Tibial nerve (tissue), 4 donors: ENCODE data around the gene MINDY4. TPM values are rescaled to one million over a fixed set of nuclear protein-coding genes. Genes with fewer than 3 reads are reported as not detected.

Experiments
- DNase-seq, 2 donors: peaks; one replicate each; pipeline ENCODE4 v3.0.0-alpha.2; 2019; ENCODE audit warnings: low spot score in 2 of 2
- H3K27ac ChIP-seq, 4 donors: fragments of 200-600 bp; sonication (generic) in 3 of 4; one replicate each; pipeline ENCODE4 v1.5.1; 2017 to 2019; ENCODE audit warnings: mild to moderate bottlenecking in 1 of 4
- H3K27me3 ChIP-seq, 2 donors: fragments of 200-600 bp; sonication (generic) in 1 of 2; one replicate each; pipeline versions ENCODE4 v1.5.1 to v1.6.0; 2017 to 2019
- H3K36me3 ChIP-seq, 3 donors: fragments of 200-600 bp; sonication (generic); one replicate each; pipeline ENCODE4 v1.5.1; 2018 to 2019
- H3K4me1 ChIP-seq, 4 donors: fragments of 200-600 bp; sonication (generic) in 3 of 4; one replicate each; pipeline ENCODE4 v1.5.1; 2017 to 2019
- H3K4me3 ChIP-seq, 4 donors: fragments of 200-600 bp; sonication (generic) in 3 of 4; one replicate each; pipeline ENCODE4 v1.5.1; 2017 to 2019; ENCODE audit warnings: mild to moderate bottlenecking in 1 of 4, moderate library complexity in 1 of 4
- H3K9me3 ChIP-seq, 4 donors: fragments of 200-600 bp; sonication (generic) in 3 of 4; one replicate each; pipeline ENCODE4 v1.5.1; 2017 to 2019
- EP300 ChIP-seq, 2 donors: sonication (generic); formaldehyde crosslinking; IDR thresholded peaks; one replicate each; pipeline ENCODE4 v1.6.1; 2017; ENCODE audit warnings: antibody characterized with exemption in 2 of 2, mild to moderate bottlenecking in 1 of 2
- POLR2A ChIP-seq, 2 donors: fragments of 450-650 bp; IDR thresholded peaks; one replicate each; pipeline ENCODE4 v1.6.1; 2017; ENCODE audit warnings: antibody characterized with exemption in 2 of 2, mild to moderate bottlenecking in 2 of 2, moderate library complexity in 2 of 2
- WGBS, 2 donors: methylation state at CpG; one replicate each; pipeline ENCODE4 v1.1.5; 2018; 5-methylcytosine and 5-hydroxymethylcytosine counted together
- total RNA-seq, 4 donors: library from RNA; depleted of rRNA; stranded (reverse); fragments of >200 nt; gene quantifications; one replicate each; pipeline ENCODE4 v1.1.0, GENCODE V29; 2016
- TF ChIP-seq, protein P1 (sequence below), 5 experiments: fragments of 200-600 bp in 3 of 5; fragments of 450-650 bp in 2 of 5; sonication (generic) in 3 of 5; IDR thresholded peaks; one replicate each; pipeline ENCODE4 v1.5.1; 2016 to 2019; ENCODE audit warnings: antibody characterized with exemption in 5 of 5, mild to moderate bottlenecking in 3 of 5, moderate library complexity in 2 of 5

MINDY4 gene
- total RNA-seq, 4 donors from 2014 or later: 17.1 to 21.6 (median 19.9) TPM

DNA sequence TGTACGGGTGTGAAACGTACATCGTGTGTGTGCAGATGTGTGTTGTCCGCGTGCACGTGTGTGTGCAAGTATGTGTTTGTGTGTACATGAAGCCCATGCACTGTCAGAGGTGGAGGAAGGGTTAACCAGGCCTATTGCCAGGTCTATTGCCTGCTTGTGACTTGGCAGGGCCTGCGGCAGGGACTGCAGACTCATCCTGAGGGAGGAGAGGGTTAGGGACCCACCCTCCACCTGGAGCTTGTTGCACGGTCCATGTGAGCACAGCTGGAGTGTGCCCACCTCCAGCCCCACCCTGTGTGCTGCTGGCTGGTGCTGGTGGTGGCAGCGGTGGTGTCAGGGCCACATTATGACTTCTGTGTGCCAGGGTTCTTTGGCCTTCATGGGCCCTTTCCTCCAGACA lies 133.3 kb downstream of the MINDY4 start:
- Histone ChIP-seq H3K27ac (peak overlapping the region in 1 of 4 donors; percentile 79), H3K9me3 (no peaks in the 10 kb centered on the region), H3K36me3 (no peaks in the 10 kb centered on the region), H3K4me3 (no peak overlapping the region), H3K4me1 (peaks cover 0 to 62% (median 27%) of the 10 kb centered on the region in 4 donors), H3K27me3 (no peaks in the 10 kb centered on the region)
- no peak for DNase-seq
- WGBS, 2 donors: 80 to 86% methylated on average over 9 of the region's 9 CpGs
- TF ChIP-seq POLR2A (IDR thresholded peaks at IDR 0.05) (no peak), EP300 (IDR thresholded peaks at IDR 0.05) (no peak)
- TF ChIP-seq, protein P1, sequence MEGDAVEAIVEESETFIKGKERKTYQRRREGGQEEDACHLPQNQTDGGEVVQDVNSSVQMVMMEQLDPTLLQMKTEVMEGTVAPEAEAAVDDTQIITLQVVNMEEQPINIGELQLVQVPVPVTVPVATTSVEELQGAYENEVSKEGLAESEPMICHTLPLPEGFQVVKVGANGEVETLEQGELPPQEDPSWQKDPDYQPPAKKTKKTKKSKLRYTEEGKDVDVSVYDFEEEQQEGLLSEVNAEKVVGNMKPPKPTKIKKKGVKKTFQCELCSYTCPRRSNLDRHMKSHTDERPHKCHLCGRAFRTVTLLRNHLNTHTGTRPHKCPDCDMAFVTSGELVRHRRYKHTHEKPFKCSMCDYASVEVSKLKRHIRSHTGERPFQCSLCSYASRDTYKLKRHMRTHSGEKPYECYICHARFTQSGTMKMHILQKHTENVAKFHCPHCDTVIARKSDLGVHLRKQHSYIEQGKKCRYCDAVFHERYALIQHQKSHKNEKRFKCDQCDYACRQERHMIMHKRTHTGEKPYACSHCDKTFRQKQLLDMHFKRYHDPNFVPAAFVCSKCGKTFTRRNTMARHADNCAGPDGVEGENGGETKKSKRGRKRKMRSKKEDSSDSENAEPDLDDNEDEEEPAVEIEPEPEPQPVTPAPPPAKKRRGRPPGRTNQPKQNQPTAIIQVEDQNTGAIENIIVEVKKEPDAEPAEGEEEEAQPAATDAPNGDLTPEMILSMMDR (IDR thresholded peaks at IDR 0.05): no peak

DNA sequence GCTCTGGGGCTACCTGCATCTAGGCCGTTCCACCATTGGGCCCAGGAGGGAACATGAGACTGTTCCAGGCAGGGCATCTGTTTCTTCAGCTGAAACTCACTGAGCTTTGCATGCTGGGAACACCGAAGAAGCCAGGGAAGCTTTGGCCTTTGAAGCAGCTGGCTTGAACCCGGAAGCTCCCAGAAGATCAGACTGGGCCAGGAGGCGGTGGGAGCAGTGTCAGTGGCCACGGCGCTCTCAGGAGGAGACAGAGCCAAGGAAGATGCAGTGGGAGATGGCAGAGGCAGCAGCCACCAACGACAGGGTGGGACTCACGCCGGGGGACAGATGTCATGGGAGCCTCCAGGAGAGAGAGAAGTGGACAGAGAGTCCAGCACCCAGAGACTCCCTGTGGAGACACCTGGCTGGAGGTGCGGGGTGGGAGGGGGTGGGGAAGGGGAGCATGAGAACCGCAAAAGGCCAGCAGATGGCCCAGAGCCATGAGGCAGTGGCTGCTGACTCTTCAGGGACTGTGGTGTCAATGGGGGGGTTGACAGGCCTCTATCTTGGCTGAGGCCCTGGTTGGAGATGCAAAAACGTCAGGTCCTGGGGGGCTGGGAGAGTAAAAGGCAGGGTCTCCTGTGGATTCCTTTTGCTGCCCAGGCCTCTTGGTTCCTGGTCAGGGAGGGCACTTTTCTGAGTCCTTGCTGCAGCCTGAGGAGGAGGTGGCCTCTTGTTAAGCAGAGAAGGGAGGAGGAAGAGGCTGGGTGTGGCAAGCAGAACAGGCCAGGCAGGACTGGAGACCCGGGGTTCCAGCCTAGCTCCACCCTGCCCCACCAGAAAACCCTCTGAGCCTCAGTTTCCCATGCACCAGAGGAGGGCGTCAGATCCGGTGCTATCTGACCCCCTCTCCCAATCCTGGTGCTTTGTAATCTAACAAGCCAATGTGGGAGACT lies 134.1 kb downstream of the MINDY4 start:
- WGBS, 2 donors: 69 to 70% methylated on average over 15 of the region's 15 CpGs
- no peak for DNase-seq
- Histone ChIP-seq H3K4me1 (peaks cover 0 to 62% (median 27%) of the 10 kb centered on the region in 4 donors), H3K9me3 (no peaks in the 10 kb centered on the region), H3K4me3 (no peak overlapping the region), H3K27me3 (no peaks in the 10 kb centered on the region), H3K27ac (peak overlapping the region in 3 of 4 donors; percentile 31 to 79 (median 77)), H3K36me3 (no peaks in the 10 kb centered on the region)
- TF ChIP-seq, protein P1 (IDR thresholded peaks at IDR 0.05): no peak
- TF ChIP-seq POLR2A (IDR thresholded peaks at IDR 0.05): no peak
- no peak for TF ChIP-seq EP300 (IDR thresholded peaks at IDR 0.05)

DNA sequence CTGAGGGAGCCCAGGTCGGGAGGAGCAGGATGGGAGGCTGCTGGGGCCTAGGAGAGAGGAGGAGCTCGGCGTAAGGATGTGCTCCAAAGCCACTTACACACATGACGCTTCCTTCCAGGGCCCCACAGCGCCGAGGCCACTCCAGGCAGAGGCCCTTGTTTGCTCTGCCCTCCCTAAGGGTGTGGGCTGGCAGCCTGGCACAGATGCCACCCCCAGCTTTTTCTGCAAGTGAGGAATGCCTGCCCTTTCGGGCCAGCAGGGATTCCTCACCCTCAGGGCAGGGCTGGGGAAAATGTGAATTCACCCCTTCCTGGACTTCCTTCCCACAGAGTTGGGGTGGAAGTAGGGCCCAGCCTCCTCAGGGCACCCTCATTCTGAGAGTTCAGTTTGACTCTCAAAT lies 134.8 kb downstream of the MINDY4 start:
- DNase-seq: no peak
- H3K4me1 ChIP-seq: peaks cover 0 to 67% (median 30%) of the 10 kb centered on the region in 4 donors

DNA sequence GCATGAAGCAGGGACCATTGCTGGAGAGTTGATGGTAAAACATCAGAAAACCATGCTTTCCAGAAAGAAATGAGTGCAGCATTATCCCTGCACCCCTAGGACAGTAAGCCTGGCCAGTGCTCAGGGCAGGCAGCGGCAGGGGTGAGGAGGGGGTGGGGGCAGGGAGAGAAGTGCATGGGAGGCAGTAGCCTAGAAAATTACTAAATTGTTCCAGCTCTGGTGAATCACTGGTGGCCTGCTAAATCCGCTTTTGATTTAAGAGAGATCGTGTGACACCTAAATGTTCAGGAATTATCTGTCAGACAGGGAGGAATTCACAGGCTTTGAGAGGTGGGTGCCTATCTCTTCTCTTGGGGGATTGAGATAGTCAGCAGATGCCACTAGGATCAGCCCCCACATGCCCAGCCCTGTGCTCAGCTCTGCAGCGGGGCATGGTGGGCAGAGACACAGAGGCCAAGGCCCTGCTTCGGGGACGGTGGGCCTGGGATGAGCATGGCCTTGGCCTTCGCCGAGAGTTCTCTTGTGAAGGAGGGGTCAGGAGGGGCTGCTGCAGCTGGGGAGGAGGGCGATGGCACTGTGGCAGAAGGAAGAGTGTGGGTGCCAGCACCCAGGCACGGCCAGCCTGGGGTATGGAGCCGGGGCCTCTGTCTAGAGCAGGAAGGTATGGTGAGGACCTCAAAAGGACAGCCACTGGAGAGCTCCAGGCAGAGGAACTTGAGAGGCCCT lies 135.5 kb downstream of the MINDY4 start:
- TF ChIP-seq EP300 (IDR thresholded peaks at IDR 0.05) (no peak), POLR2A (IDR thresholded peaks at IDR 0.05) (no peak)
- TF ChIP-seq, protein P1 (IDR thresholded peaks at IDR 0.05): no peak
- H3K36me3 ChIP-seq: no peaks in the 10 kb centered on the region
- no peaks in the 10 kb centered on the region for H3K9me3 ChIP-seq
- H3K4me1 ChIP-seq: peaks cover 0 to 73% (median 31%) of the 10 kb centered on the region in 4 donors
- H3K4me3 ChIP-seq: no peak overlapping the region
- peak overlapping the region in 3 of 4 donors; percentile 44 to 79 (median 77) for H3K27ac ChIP-seq
- WGBS, 2 donors: 68 to 70% methylated on average over 11 of the region's 11 CpGs
- DNase-seq: no peak
- H3K27me3 ChIP-seq: no peaks in the 10 kb centered on the region

More for the DNA sequence above, 134.8 kb downstream of the MINDY4 start:
- Histone ChIP-seq H3K36me3 (no peaks in the 10 kb centered on the region), H3K27me3 (no peaks in the 10 kb centered on the region), H3K9me3 (no peaks in the 10 kb centered on the region), H3K27ac (peak overlapping the region in 3 of 4 donors; percentile 44 to 79 (median 77)), H3K4me3 (no peak overlapping the region)
- TF ChIP-seq EP300 (IDR thresholded peaks at IDR 0.05): no peak
- 26 to 39% methylated on average over 3 to 5 of the region's 7 CpGs for WGBS, 2 donors

DNA sequence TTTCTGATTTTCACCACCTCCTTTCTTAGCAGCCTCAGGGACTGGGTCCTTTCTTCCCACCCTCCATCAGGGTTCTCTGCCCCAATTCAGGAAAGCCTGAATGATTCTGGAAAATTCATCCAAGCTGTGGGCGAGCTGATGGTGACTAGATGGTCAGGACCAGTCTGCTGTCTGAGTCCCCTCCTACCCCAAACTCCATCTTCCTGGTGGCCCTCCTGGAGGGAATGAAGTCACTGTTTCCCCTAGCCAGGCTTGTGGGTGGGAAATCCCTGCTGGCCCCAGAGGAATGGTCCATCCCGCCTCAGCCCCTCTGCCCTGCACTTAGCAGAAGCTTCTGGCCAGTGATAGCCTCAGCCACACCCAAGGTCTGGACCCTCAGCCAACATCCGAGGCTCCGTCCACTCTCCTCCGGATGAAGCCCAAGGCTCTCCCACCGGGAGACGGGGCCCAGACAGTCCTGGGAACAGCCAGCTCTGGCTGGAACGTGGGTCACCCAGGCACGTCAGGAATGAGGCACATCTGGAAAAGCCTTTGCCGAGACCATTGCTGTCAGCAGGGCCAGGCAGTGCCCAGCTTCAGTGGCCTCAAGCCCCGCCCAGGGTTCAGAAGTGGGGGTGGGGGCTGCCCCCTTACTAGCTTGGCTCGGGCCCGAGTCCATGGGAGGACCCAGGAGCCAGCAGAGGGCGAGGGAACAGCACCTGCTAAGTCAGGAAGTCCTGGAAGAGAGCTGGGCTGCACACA lies 136.5 kb downstream of the MINDY4 start:
- DNase-seq: no peak
- TF ChIP-seq EP300 (IDR thresholded peaks at IDR 0.05): no peak
- 46 to 57% methylated on average over 10 to 11 of the region's 14 CpGs for WGBS, 2 donors

More for the DNA sequence above, 136.5 kb downstream of the MINDY4 start:
- Histone ChIP-seq H3K9me3 (no peaks in the 10 kb centered on the region), H3K4me1 (peaks cover 0 to 83% (median 31%) of the 10 kb centered on the region in 4 donors), H3K36me3 (no peaks in the 10 kb centered on the region), H3K4me3 (no peak overlapping the region), H3K27me3 (no peaks in the 10 kb centered on the region), H3K27ac (peak overlapping the region in 3 of 4 donors; percentile 44 to 79 (median 77))
